GM23248 (cell line): ENCODE results near the gene GJB4. TPM values are rescaled to one million over a fixed set of nuclear protein-coding genes. Genes with fewer than 3 reads are reported as not detected.

ENCODE experiments used
- DNase-seq: peaks from one replicate; pipeline ENCODE4 v3.0.0-alpha.2; 2015
- H2AFZ ChIP-seq: fragments of 200-600 bp; sonication (generic); 2 replicates; pipeline ENCODE4 v1.6.1; 2016; ENCODE audit warnings: antibody characterized with exemption
- H3F3A ChIP-seq: fragments of 200-600 bp; sonication (generic); 2 replicates; pipeline ENCODE4 v1.6.1; 2016; ENCODE audit warnings: mild to moderate bottlenecking, antibody characterized with exemption, mixed run types; ENCODE audit not compliant: insufficient read depth
- H3K27ac ChIP-seq: fragments of 200-600 bp; sonication (generic); 2 replicates; pipeline ENCODE4 v1.5.1; 2016; ENCODE audit warnings: mild to moderate bottlenecking
- H3K27me3 ChIP-seq: fragments of 200-600 bp; sonication (generic); replicated peaks from 2 replicates; pipeline ENCODE4 v1.6.1; 2016; ENCODE audit warnings: mild to moderate bottlenecking; ENCODE audit not compliant: insufficient read depth
- H3K36me3 ChIP-seq: fragments of 200-600 bp; sonication (generic); 2 replicates; pipeline ENCODE4 v1.6.1; 2016; ENCODE audit warnings: low read depth, mild to moderate bottlenecking
- H3K4me1 ChIP-seq: fragments of 200-600 bp; sonication (generic); 2 replicates; pipeline ENCODE4 v1.6.1; 2016; ENCODE audit warnings: mild to moderate bottlenecking; ENCODE audit not compliant: insufficient read depth
- H3K4me2 ChIP-seq: fragments of 200-600 bp; sonication (generic); one replicate; pipeline ENCODE4 v1.6.1; 2016; ENCODE audit warnings: mild to moderate bottlenecking; ENCODE audit not compliant: unreplicated experiment
- H3K4me3 ChIP-seq: fragments of 200-600 bp; sonication (generic); 2 replicates; pipeline ENCODE4 v1.5.1; 2016; ENCODE audit warnings: mild to moderate bottlenecking
- H3K79me2 ChIP-seq: fragments of 200-600 bp; sonication (generic); 2 replicates; pipeline ENCODE4 v1.6.1; 2016; ENCODE audit warnings: mild to moderate bottlenecking; ENCODE audit not compliant: insufficient read depth
- H3K9ac ChIP-seq: fragments of 200-600 bp; sonication (generic); 2 replicates; pipeline ENCODE4 v1.6.1; 2016; ENCODE audit warnings: mild to moderate bottlenecking
- H3K9me2 ChIP-seq: fragments of 200-600 bp; sonication (generic); 2 replicates; pipeline ENCODE4 v1.6.1; 2016; ENCODE audit warnings: mixed run types, mild to moderate bottlenecking, moderate library complexity; ENCODE audit not compliant: insufficient read depth
- H3K9me3 ChIP-seq: fragments of 200-600 bp; sonication (generic); one replicate; pipeline ENCODE4 v1.6.1; 2017; ENCODE audit warnings: low read depth
- H4K20me1 ChIP-seq: fragments of 200-600 bp; sonication (generic); 2 replicates; pipeline ENCODE4 v1.6.0; 2016; ENCODE audit not compliant: insufficient read depth
- EZH2 ChIP-seq: fragments of 200-600 bp; sonication (generic); IDR thresholded peaks from 2 replicates; pipeline ENCODE4 v1.6.1; 2018; ENCODE audit warnings: antibody characterized with exemption, mild to moderate bottlenecking; ENCODE audit not compliant: insufficient read depth, poor library complexity, severe bottlenecking
- EZH2phosphoT487 ChIP-seq: fragments of 200-600 bp; sonication (generic); IDR thresholded peaks from 2 replicates; pipeline ENCODE4 v1.6.1; 2018; ENCODE audit warnings: antibody characterized with exemption, moderate library complexity, mild to moderate bottlenecking, low read depth; ENCODE audit not compliant: insufficient read depth
- WGBS, 2 experiments: methylation state at CpG; one replicate each; pipeline ENCODE4 v1.1.6; 2015 to 2017; ENCODE audit warnings: low lambda C conversion rate in 2 of 2, low coverage in 1 of 2; ENCODE audit errors: missing lambda C conversion rate in 2 of 2; 5-methylcytosine and 5-hydroxymethylcytosine counted together
- in situ Hi-C: fragments of 300-500 bp; cut with MboI; formaldehyde crosslinking; loops from 2 replicates; pipeline ENCODE4 v1.15.0; 2020
- polyA plus RNA-seq: library from polyadenylated mRNA; unstranded; fragments of >200 nt; fragmentation: Nextera tagmentation; extraction: Ambion mirVana; gene quantifications from 2 replicates; pipeline ENCODE4 v1.2.1, GENCODE V29; 2016
- total RNA-seq: library from RNA; depleted of rRNA; stranded (reverse); fragments of >200 nt; shearing (Covaris generic); gene quantifications from 2 replicates; pipeline ENCODE4 v1.2.3, GENCODE V29; 2014

Gene GJB4
- total and polyA plus RNA-seq, 2 experiments from 2014 or later: not detected

- Histone ChIP-seq H3K4me1 (0 out of 2 replicates have a peak, but pooled peaks cover 5% of the 10 kb centered on the region), H3K9ac (no peak overlapping the region), H3K36me3 (no peaks in the 10 kb centered on the region), H4K20me1 (no peaks in the 10 kb centered on the region), H3K27me3 (peaks cover 32% of the 10 kb centered on the region), H3F3A (peaks cover 6% of the 10 kb centered on the region; the same call in 1 of the 2 replicates), H3K9me2 (no peaks in the 10 kb centered on the region), H3K79me2 (no peaks in the 10 kb centered on the region), H3K9me3 (no peaks in the 10 kb centered on the region), H3K4me2 (peak overlapping the region; percentile 51), H2AFZ (peak overlapping the region; percentile 58; the same call in 1 of the 2 replicates), H3K27ac (no peak overlapping the region), H3K4me3 (peak overlapping the region; percentile 54)
- WGBS, 2 experiments: 4 to 7% methylated on average over 16 to 18 of the region's 18 CpGs
- no peak for DNase-seq
- no peak for TF ChIP-seq EZH2
- no peak for TF ChIP-seq EZH2phosphoT487
- in situ Hi-C loops: no loop called here
Observed at GRCh38 chr1:34781844-34782391, 22.4 kb downstream of the GJB4 start.

GRCh38 chr1:34784751-34785221 is 25.2 kb downstream of the GJB4 start:
- DNase-seq: no peak
- no peak overlapping the region for H2AFZ ChIP-seq
- H3K36me3 ChIP-seq: no peaks in the 10 kb centered on the region
- no peak overlapping the region for H3K9ac ChIP-seq
- no peaks in the 10 kb centered on the region for H3K79me2 ChIP-seq
- no peak overlapping the region for H3K27ac ChIP-seq
- no peak overlapping the region for H3K4me2 ChIP-seq
- H3K4me3 ChIP-seq: no peak overlapping the region
- H3K27me3 ChIP-seq: peaks cover 21% of the 10 kb centered on the region
- no peaks in the 10 kb centered on the region for H3K9me3 ChIP-seq
- H3F3A ChIP-seq: no peaks in the 10 kb centered on the region
- WGBS, 2 experiments: 82 to 88% methylated on average over 28 of the region's 28 CpGs
- no peaks in the 10 kb centered on the region for H3K9me2 ChIP-seq
- no peaks in the 10 kb centered on the region for H4K20me1 ChIP-seq
- H3K4me1 ChIP-seq: 0 out of 2 replicates have a peak, but pooled peaks cover 5% of the 10 kb centered on the region
- no peak for TF ChIP-seq EZH2
- no peak for TF ChIP-seq EZH2phosphoT487
- in situ Hi-C loops: no loop called here

GRCh38 chr1:34785231-34785874 is 25.8 kb downstream of the GJB4 start:
- Histone ChIP-seq H3K4me2 (no peak overlapping the region), H2AFZ (no peak overlapping the region), H3K36me3 (no peaks in the 10 kb centered on the region), H3K9ac (no peak overlapping the region), H4K20me1 (no peaks in the 10 kb centered on the region), H3K27ac (no peak overlapping the region), H3K4me1 (0 out of 2 replicates have a peak, but pooled peaks cover 5% of the 10 kb centered on the region), H3K79me2 (no peaks in the 10 kb centered on the region), H3F3A (no peaks in the 10 kb centered on the region), H3K27me3 (peaks cover 15% of the 10 kb centered on the region), H3K9me3 (no peaks in the 10 kb centered on the region), H3K9me2 (no peaks in the 10 kb centered on the region), H3K4me3 (no peak overlapping the region)
- 80 to 81% methylated on average over 21 to 22 of the region's 22 CpGs for WGBS, 2 experiments
- TF ChIP-seq EZH2phosphoT487: no peak
- no peak for TF ChIP-seq EZH2
- no peak for DNase-seq
- in situ Hi-C loops: no loop called here

GRCh38 chr1:34785875-34786470 is 26.4 kb downstream of the GJB4 start:
- Histone ChIP-seq H3K9ac (no peak overlapping the region), H3K27me3 (peaks cover 9% of the 10 kb centered on the region), H3K36me3 (no peaks in the 10 kb centered on the region), H3K79me2 (no peaks in the 10 kb centered on the region), H3K27ac (no peak overlapping the region), H3K4me1 (0 out of 2 replicates have a peak, but pooled peaks cover 5% of the 10 kb centered on the region), H4K20me1 (no peaks in the 10 kb centered on the region), H3K9me2 (no peaks in the 10 kb centered on the region), H3K9me3 (no peaks in the 10 kb centered on the region), H3K4me3 (no peak overlapping the region), H3K4me2 (no peak overlapping the region), H2AFZ (no peak overlapping the region), H3F3A (no peaks in the 10 kb centered on the region)
- DNase-seq: no peak
- in situ Hi-C loops: no loop called here
- WGBS, 2 experiments: 41 to 47% methylated on average over 4 of the region's 4 CpGs
- no peak for TF ChIP-seq EZH2phosphoT487
- TF ChIP-seq EZH2: no peak
